K562 (cell line): ENCODE data around the gene RAP1A. TPM values are rescaled to one million over a fixed set of nuclear protein-coding genes. Genes with fewer than 3 reads are reported as not detected.

Experiments
- ATAC-seq: fragments of 200-7000 bp; cut with Tn5 transposase; 3 replicates; pipeline ENCODE4 v1.9.1; 2020; ENCODE audit warnings: moderate library complexity
- BruUV-seq: library from RNA; stranded (reverse); fragments of 400-500 nt; replicated peaks from 2 replicates; lab custom pipeline; 2021; lab: Mats Ljungman, UMichigan
- CTCF ChIA-PET: fragments of 300-600 bp; formaldehyde crosslinking; extraction: SDS; loops from one replicate; lab custom pipeline; 2021; ENCODE audit warnings: low intra/inter-chr PET ratio; lab: Yijun Ruan, JAX
- POLR2A ChIA-PET: fragments of 300-600, 350-650 bp; sonication (Branson Sonifier 250); formaldehyde crosslinking; extraction: SDS; loops from one replicate; lab custom pipeline; 2021; ENCODE audit warnings: antibody characterized with exemption, inconsistent platforms; lab: Yijun Ruan, JAX
- DNase-seq, 4 experiments: peaks; one replicate each; pipeline versions ENCODE4 v3.0.0 to v3.0.0-alpha.2; 2011 to 2018; ENCODE audit warnings: low spot score in 3 of 4, mixed read lengths in 3 of 4; ENCODE audit errors: extremely low read depth in 1 of 4
- FAIRE-seq: peaks from 2 replicates; lab custom pipeline; 2011; peaks lifted over from hg19 to GRCh38; lab: Jason Lieb, UNC
- H2AFZ ChIP-seq: 2 replicates; pipeline ENCODE4 v1.6.0; 2011; ENCODE audit warnings: low read depth, low read length, control low read depth, inconsistent platforms
- H3K27ac ChIP-seq: fragments of 200-600 bp; 3 replicates; pipeline ENCODE4 v1.8.0; 2011; ENCODE audit warnings: low read depth, mild to moderate bottlenecking, control low read depth, inconsistent platforms, low read length, moderate library complexity, mixed read lengths; ENCODE audit errors: extremely low read depth
- H3K27me3 ChIP-seq, 2 experiments: fragments of 300-600 bp in 1 of 2; 2 replicates in 1 of 2; 3 replicates in 1 of 2; pipeline versions ENCODE4 v1.6.0 to v1.8.0; 2011; ENCODE audit warnings: inconsistent platforms in 2 of 2, low read length in 2 of 2, mild to moderate bottlenecking in 1 of 2, mixed read lengths in 1 of 2, moderate library complexity in 1 of 2; ENCODE audit not compliant: control insufficient read depth in 2 of 2, insufficient read depth in 2 of 2
- H3K36me3 ChIP-seq: fragments of 300-600 bp; 3 replicates; pipeline ENCODE4 v1.8.0; 2011; ENCODE audit warnings: mild to moderate bottlenecking, low read length, inconsistent platforms; ENCODE audit not compliant: control insufficient read depth, insufficient read depth
- H3K4me1 ChIP-seq, 2 experiments: fragments of 200-600 bp in 1 of 2; replicated peaks in 1 of 2; 2 replicates in 1 of 2; 3 replicates in 1 of 2; pipeline versions ENCODE4 v1.5.1 to v1.8.0; 2011; ENCODE audit warnings: inconsistent platforms in 2 of 2, low read length in 2 of 2, mild to moderate bottlenecking in 1 of 2, mixed read lengths in 1 of 2, moderate library complexity in 1 of 2; ENCODE audit not compliant: control insufficient read depth in 2 of 2, insufficient read depth in 2 of 2
- H3K4me2 ChIP-seq: 2 replicates; pipeline ENCODE4 v1.6.1; 2011; ENCODE audit warnings: low read length, control low read depth, inconsistent platforms, mixed read lengths; ENCODE audit not compliant: insufficient read depth
- H3K4me3 ChIP-seq: fragments of 200-600 bp; sonication (generic), shearing (Covaris generic); 2 replicates; pipeline ENCODE4 v1.5.1; 2016; ENCODE audit warnings: control low read depth, inconsistent platforms
- H3K79me2 ChIP-seq: fragments of 200-600 bp; 3 replicates; pipeline ENCODE4 v1.8.0; 2011; ENCODE audit warnings: low read length, inconsistent platforms; ENCODE audit not compliant: control insufficient read depth, insufficient read depth
- H3K9ac ChIP-seq, 2 experiments: 2 replicates each; pipeline versions ENCODE4 v1.6.0 to v1.6.1; 2011; ENCODE audit warnings: low read depth in 2 of 2, low read length in 2 of 2, control low read depth in 1 of 2, inconsistent platforms in 1 of 2, mild to moderate bottlenecking in 1 of 2, mixed read lengths in 1 of 2; ENCODE audit not compliant: insufficient read depth in 1 of 2
- H3K9me1 ChIP-seq: one replicate; pipeline ENCODE4 v1.6.0; 2011; ENCODE audit warnings: inconsistent platforms, mild to moderate bottlenecking, low read length, moderate library complexity; ENCODE audit not compliant: control insufficient read depth, insufficient read depth
- H3K9me3 ChIP-seq: replicated peaks from 2 replicates; pipeline ENCODE4 v1.5.1; 2011; ENCODE audit warnings: low read depth, low read length, inconsistent platforms; ENCODE audit not compliant: control insufficient read depth, insufficient read depth
- H4K20me1 ChIP-seq: replicated peaks from 2 replicates; pipeline ENCODE4 v1.6.1; 2011; ENCODE audit warnings: low read length, inconsistent platforms, mixed read lengths; ENCODE audit not compliant: control insufficient read depth, insufficient read depth
- CBX2 ChIP-seq: fragments of 200-600 bp; sonication (generic); IDR thresholded peaks from one replicate; pipeline ENCODE4 v1.6.1; 2012; ENCODE audit warnings: mild to moderate bottlenecking, low read length, inconsistent platforms; ENCODE audit not compliant: insufficient read depth, poor library complexity, severe bottlenecking
- MCM7 ChIP-seq, 2 experiments: fragments of 450-650 bp; IDR thresholded peaks; 2 replicates each; pipeline ENCODE4 v1.6.1; 2016 to 2018
- SRSF1 ChIP-seq: fragments of 200-400 bp; formaldehyde crosslinking; IDR thresholded peaks from 2 replicates; pipeline ENCODE4 v1.6.1; 2017; ENCODE audit warnings: mild to moderate bottlenecking, low read depth, low read length, moderate library complexity
- WGBS: fragments of 100-300 bp; shearing (Covaris generic); methylation state at CpG from one replicate; pipeline ENCODE4 v1.1.6; 2016; ENCODE audit warnings: low coverage, mixed read lengths; ENCODE audit not compliant: insufficient coverage; ENCODE audit errors: missing lambda C conversion rate; 5-methylcytosine and 5-hydroxymethylcytosine counted together
- in situ Hi-C: fragments of 300-500 bp; cut with MboI; formaldehyde crosslinking; loops from 4 replicates; pipeline ENCODE4 v1.15.0; 2018; ENCODE audit warnings: inconsistent platforms, mixed read lengths
- intact Hi-C: fragments of 100-400 bp; cut with micrococcal nuclease; formaldehyde crosslinking; loops from 2 replicates; pipeline ENCODE4 v1.14.2; 2022
- polyA plus RNA-seq, 8 experiments: library from polyadenylated mRNA; depleted of rRNA in 4 of 8; stranded (reverse) in 5 of 8; unstranded in 3 of 8; fragments of >200 nt; fragmentation: Nextera tagmentation in 2 of 8; fragmentation: Illumina TruSeq in 1 of 8; extraction: Ambion mirVana in 2 of 8; extraction: Trizol in 1 of 8; gene quantifications; 2 replicates each; pipeline versions ENCODE4 v1.2.1 to v1.2.3, GENCODE V29; 2011 to 2014; ENCODE audit warnings: inconsistent platforms in 1 of 8, missing spikeins in 1 of 8
- total RNA-seq, 7 experiments: library from RNA; depleted of rRNA in 6 of 7; stranded (reverse); fragments of >200 nt in 6 of 7; fragmentation: Illumina TruSeq in 2 of 7; extraction: Trizol in 2 of 7; gene quantifications; 2 replicates each; pipeline versions ENCODE4 v1.2.1 to v1.2.3, GENCODE V29; 2011 to 2021; ENCODE audit warnings: low replicate concordance in 1 of 7

Gene RAP1A
- total and polyA plus RNA-seq, 9 of the 15 experiments (the other 6 are each of a cell fraction or from before 2014, with no cell fraction given): 13.4 to 86.2 (median 32.5) TPM

DNA sequence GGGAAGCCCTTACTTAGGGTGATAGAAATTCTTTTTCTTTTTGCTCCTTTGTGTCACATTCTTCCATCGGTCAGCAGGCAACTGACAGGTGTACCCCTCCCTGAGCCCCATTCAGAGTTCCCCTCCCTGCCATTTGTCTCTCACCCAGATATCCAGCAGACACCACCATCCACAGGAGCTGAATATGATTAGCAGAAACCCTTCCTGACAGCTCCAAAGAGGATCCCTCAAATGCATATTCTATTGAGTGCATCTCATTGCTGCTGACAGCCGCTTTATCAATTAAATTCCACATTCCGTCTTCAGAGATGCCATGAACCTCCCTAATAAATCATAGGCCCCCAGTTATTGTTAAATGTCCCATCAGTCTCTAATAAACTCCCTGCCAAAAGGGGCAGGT, 130.0 kb downstream of the RAP1A start:
- CTCF ChIA-PET: no interaction called here
- H2AFZ ChIP-seq: no peak overlapping the region
- H3K9me3 ChIP-seq: no peaks in the 10 kb centered on the region
- TF ChIP-seq CBX2: no peak
- TF ChIP-seq, all 486 proteins: peak for 0
- no TSS peak for BruUV-seq
- in situ Hi-C loops (no loop called here), intact Hi-C loops (loop anchor here (5.0 kb wide), 1 partner anchor 87 kb away; no protein-coding TSS in a partner anchor)
- H3K9ac ChIP-seq: no peak overlapping the region
- no peak overlapping the region for H3K27ac ChIP-seq
- 5% methylated on average over 3 of the region's 3 CpGs for WGBS
- no peaks in the 10 kb centered on the region for H3K79me2 ChIP-seq
- ATAC-seq (no peak), FAIRE-seq (no peak), DNase-seq (no peak)
- H3K9me1 ChIP-seq: no peaks in the 10 kb centered on the region
- H3K4me3 ChIP-seq: no peak overlapping the region
- peaks cover 3% of the 10 kb centered on the region; the same call in 1 of the 2 replicates for H4K20me1 ChIP-seq
- POLR2A ChIA-PET: interaction anchor here (1.5 kb wide), 1 partner anchor 10 kb away, joined by 7 read pairs; the partner anchor contains the start of gene INKA2
- H3K27me3 ChIP-seq: peaks cover 5 to 12% of the 10 kb centered on the region in 2 experiments; a peak in 3 of 5 replicates
- H3K4me1 ChIP-seq: peaks cover 0 to 9% of the 10 kb centered on the region in 2 experiments; a peak in 4 of 5 replicates
- no peaks in the 10 kb centered on the region for H3K36me3 ChIP-seq
- H3K4me2 ChIP-seq: no peak overlapping the region

DNA sequence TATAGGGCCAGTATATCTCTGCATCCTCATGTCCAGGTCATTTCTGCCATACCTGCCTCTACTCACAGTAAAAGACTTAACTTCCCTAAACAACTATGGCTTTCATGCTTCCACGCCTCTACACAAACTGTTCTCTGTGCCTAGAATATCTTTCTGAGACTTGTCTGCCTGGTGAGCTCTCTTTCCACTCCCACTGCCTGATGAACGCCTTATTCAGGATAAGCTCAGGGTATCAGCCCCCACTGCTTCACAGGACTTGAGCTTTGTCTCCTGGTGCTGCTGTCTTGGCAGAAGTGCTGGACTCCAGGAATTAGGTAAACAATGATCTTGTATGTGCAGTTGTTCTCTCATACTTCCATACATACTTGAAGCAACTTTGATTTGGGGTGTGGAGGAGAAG, 131.3 kb downstream of the RAP1A start:
- H3K4me1 ChIP-seq: peaks cover 9 to 13% of the 10 kb centered on the region in 2 experiments
- intact Hi-C loops (no loop called here), in situ Hi-C loops (no loop called here)
- peaks cover 2 to 8% of the 10 kb centered on the region in 2 experiments; a peak in 3 of 5 replicates for H3K27me3 ChIP-seq
- H3K79me2 ChIP-seq: peaks cover 4% of the 10 kb centered on the region
- no peaks in the 10 kb centered on the region for H3K9me3 ChIP-seq
- no peak for ATAC-seq
- no peak overlapping the region for H3K4me2 ChIP-seq
- ChIA-PET POLR2A (interaction anchor here (0.6 to 1.3 kb wide), 5 partner anchors 10 to 237 kb away, joined by 3 to 6 read pairs (median 4); partner anchors contain the start of gene INKA2), CTCF (no interaction called here)
- FAIRE-seq: no peak
- H4K20me1 ChIP-seq: peaks cover 3% of the 10 kb centered on the region; the same call in 1 of the 2 replicates
- H2AFZ ChIP-seq: no peak overlapping the region
- H3K36me3 ChIP-seq: no peaks in the 10 kb centered on the region
- 12% methylated on average over 2 of the region's 2 CpGs for WGBS
- H3K9me1 ChIP-seq: no peaks in the 10 kb centered on the region
- BruUV-seq: no TSS peak
- DNase-seq: no peak
- H3K4me3 ChIP-seq: no peak overlapping the region
- H3K9ac ChIP-seq: no peak overlapping the region
- TF ChIP-seq SRSF1 (no peak), MCM7 (IDR thresholded peaks at IDR 0.05) (0 out of 4 replicates have a peak, but pooled peaks of 1 of the 2 experiments have one; percentile 9)
- H3K27ac ChIP-seq: no peak overlapping the region
